ELF-1 (cell line): Measurements from ENCODE around the gene SLAMF9.

ENCODE experiments used
- DNase-seq: peaks from one replicate; pipeline ENCODE4 v3.0.0-alpha.2; 2016; ENCODE audit warnings: low read depth, low spot score

The SLAMF9 gene

GRCh38 chr1:159934136-159935039 is 19.6 kb downstream of the SLAMF9 start:
- no peak for DNase-seq

GRCh38 chr1:159933347-159933746 is 20.7 kb downstream of the SLAMF9 start:
- DNase-seq: no peak

- no peak for DNase-seq
Measured at GRCh38 chr1:159932296-159933285, 21.4 kb downstream of the SLAMF9 start.

- no peak for DNase-seq
Measured at GRCh38 chr1:159931795-159932173, 22.3 kb downstream of the SLAMF9 start.

- no peak for DNase-seq
Measured at GRCh38 chr1:159931101-159931794, 22.8 kb downstream of the SLAMF9 start.

- DNase-seq: no peak
Measured at GRCh38 chr1:159930634-159931033, 23.4 kb downstream of the SLAMF9 start.

- no peak for DNase-seq
Measured at GRCh38 chr1:159930216-159930615, 23.8 kb downstream of the SLAMF9 start.

GRCh38 chr1:159929155-159930051 is 24.6 kb downstream of the SLAMF9 start:
- DNase-seq: peak; percentile 94

- no peak for DNase-seq
Measured at GRCh38 chr1:159928491-159929050, 25.5 kb downstream of the SLAMF9 start.

GRCh38 chr1:159927849-159928431 is 26.1 kb downstream of the SLAMF9 start:
- DNase-seq: peak; percentile 51

GRCh38 chr1:159927211-159927848 is 26.7 kb downstream of the SLAMF9 start:
- DNase-seq: no peak

- DNase-seq: no peak
Measured at GRCh38 chr1:159925719-159926078, 28.3 kb downstream of the SLAMF9 start.

GRCh38 chr1:159924791-159925718 is 29.0 kb downstream of the SLAMF9 start, which contains the start of gene TAGLN2:
Gene TAGLN2 (minus strand): TSS chr1:159925507. CDS start chr1:159920509, 4,998 bp downstream.
- DNase-seq: peak; percentile 95

GRCh38 chr1:159924025-159924790 is 29.8 kb downstream of the SLAMF9 start:
- DNase-seq: peak; percentile 85

GRCh38 chr1:159923203-159924024 is 30.6 kb downstream of the SLAMF9 start:
- DNase-seq: peak; percentile 83

- DNase-seq: peak; percentile 46
Measured at GRCh38 chr1:159922511-159923202, 31.4 kb downstream of the SLAMF9 start.
